ENCODE results near the gene UQCR11.

UQCR11 gene

DNA sequence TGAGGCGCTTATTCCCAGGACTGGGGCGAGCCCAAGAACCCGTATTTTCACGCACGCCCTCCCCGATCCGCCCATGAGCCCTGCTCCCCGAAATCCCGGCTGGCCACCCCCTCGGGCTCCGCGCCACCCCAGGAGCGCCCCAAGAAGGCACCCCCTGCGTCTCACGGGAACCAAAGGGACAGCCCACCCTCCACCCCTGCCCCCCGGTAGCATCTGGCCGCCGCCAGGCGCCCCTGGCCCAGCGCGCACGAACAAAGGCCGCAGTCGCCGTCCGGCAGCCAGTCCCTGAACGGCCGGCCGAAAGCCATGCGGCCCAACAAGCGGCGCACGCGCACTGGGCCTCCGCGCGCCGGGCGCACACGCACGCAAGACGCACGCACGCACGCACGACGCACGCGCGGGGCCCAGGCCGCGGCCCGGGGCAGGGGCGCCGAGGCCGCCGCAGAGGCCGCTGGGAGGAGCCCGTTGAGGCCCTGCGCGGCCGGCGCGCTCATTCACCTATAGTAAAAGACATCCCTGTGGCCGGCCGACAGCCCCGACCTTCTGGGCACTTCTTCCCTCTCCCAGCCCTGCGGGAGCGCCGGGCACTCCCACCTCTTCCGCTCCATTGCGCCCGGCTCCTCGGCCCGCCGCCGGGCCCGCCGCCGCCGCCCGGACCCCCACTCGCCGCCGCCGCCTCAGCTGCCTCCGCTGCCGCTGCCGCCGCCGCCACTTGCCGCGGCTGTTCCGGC, 13.1 kb downstream of the UQCR11 start:
- DNase-seq, result peak; percentile 23 to 85 (median 67)

DNA sequence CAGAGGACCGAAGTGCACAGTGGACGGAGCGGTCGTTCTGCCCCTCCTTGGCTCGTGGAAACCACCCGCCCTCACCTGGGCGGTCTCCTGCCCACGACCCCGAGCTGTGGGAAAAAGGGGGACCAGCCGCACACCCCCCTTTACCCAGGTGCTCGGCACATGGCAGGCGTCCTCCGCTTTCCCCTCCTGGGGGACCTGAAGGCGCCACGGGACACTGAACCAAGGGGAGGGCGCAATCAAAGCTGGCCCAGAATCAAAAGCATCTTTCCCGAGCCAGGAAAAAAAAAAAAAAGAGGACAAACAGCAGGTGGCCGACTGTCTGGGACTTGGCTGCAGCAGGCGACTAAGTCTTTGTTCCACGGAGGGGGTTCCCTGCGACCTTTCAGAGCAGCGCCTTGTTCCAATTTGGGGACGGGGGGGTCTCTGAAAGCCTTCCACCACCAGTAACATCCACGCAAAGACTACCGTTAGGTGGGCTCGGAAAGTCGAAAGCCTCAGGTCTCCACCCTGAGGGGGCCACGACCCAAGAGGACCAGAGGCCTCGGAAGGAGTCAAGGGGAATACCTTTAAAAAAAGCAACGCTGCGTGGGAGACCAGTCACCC, 13.7 kb downstream of the UQCR11 start:
- DNase-seq, result peak in 1 of 51 donors; percentile 9

DNA sequence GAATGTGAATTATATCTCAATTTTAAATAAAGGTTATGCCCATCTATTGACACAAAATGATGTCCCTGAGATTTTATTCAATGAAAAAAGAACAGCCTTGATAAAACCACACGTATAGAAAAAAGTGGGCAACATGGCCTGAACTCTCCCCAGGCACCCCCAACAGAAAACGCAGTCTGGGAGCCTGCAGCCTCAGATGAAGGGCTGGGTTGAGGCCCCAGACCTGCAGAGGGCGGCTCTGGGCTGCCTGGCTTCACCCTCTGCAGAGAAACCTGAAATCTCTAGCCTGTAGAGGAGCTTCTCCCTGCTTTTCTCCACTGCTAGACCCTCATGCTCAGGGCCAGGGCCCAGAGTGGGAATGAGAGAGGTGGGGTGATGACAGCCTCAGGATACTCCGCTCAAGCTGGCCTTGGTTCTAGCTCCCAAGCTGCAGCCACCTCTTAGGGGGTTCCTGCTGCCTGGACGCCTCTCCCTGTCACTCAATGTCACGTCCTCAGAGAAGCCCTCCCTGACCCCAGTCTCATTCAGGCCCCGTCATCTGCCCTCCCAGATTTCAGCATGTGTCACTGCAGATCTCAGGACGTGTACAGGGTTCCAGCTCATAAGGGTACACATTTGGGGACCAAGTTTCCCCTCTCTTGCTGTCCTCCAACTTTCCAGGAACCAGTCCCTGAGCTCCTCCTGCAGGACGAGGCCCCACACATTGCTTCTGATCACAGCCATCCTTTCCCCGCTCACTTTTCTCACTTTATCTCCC, 14.4 kb downstream of the UQCR11 start:
- DNase-seq, result no peak

DNA sequence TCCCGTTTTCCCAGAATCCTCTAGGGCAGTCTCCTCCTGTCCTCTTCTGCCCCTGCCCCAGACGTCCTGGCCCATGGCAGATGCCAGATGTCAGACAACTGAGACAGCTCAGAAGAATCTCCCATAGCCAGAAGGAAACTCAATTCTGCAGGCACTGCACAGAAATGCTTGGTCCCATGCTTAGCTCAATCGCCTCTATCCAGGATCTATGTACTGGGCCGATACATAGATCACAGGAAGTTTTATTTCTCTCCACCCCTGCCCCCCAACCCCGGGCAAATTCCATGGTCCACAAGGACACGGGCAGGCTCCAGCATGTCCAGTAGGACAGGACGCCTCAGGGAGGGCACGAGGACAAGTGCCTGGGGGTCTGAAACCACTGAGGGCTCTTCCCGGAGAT, 17.4 kb downstream of the UQCR11 start:
- no peak for DNase-seq

DNA sequence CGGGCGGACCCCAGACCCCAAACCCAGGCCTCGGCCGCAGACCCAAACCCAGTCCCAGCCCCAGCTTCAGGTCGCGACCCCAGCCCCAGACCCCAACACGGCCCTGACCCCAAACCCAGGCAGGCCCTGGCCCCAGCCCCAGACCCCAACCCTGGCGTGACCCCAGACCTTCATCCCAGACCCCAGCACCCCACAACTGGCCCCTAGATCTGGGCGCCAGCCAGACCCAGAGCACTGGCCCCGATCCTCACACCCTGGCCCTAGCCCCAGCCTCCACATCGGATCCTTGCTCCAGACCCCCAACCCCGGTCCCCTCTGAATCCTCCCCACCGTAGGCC, 20.1 kb downstream of the UQCR11 start:
- no peak for DNase-seq

DNA sequence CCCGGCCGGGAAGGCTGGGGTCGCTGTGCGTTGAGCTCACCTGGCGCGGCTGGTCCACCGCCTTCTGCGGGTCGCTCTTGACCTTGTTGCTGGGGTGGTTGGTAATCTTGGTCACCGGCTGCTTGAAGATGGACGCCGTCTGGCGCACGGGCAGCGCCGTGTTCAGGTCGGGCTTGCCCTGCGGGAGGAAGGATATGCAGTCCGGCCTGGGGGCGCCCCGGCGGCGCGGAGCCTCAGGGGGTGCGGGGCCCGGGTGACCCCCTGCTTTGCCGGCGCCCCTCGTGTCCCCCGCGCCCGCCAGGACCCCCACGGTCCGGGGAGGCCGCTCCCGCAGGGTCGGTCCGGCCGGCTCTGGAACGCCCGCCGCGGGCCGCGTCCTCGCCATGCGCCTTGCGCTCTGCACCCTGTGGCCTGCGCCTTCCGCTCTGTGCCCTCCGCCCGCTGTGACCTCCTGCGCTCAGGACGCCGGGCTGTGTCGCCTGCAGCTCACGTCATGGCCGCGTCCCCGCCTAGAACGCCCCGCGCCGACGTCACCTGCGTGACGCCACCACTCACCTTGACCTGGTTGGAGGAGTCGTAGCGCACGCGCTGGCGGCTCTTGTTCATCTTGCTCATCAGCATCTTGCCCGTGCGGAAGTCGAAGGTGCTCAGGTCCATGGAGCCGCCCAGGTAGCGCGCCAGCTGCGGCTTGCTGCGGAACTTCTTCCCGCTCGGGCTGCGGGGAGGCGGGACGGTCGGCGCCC, 20.6 kb downstream of the UQCR11 start:
- DNase-seq, result no peak

DNA sequence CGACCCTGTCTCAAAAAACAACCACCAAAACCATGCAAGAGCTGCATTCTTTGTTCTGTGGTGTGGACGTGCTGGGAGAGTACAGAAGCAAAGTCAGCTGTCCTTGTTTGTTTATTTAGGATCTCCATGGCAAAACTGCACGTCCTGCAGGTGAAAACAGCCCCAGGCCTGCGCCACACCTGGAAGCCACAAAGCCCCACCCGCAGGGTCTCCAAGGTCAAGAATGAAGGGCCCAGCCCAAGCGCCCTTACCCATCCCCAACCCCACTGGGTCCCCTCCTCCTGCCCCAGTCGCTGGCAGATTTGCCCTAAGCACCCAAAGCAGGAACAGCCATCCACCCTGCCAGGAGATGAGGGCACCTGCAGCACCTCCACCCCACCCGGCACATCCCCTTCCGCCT, 23.1 kb downstream of the UQCR11 start:
- no peak for DNase-seq

DNA sequence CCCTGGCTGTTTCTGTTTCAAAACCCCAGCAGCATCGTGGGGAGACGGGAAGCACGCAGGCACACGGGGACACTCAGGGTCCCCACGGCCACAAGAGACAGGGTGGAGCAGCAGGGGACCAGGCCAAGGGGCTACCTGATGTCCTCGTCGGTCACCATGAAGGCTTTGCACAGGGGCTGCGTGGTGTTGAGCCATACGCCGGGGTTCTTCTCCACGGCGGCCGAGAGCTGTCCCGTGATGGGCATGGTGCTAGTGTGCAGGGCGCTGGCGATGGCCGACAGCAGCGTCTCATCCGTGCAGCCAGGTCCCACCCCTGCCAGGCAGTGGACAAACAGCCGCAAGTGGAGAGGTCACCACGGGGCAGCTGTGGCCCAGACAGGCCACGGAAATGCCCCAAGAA, 24.3 kb downstream of the UQCR11 start:
- no peak for DNase-seq

DNA sequence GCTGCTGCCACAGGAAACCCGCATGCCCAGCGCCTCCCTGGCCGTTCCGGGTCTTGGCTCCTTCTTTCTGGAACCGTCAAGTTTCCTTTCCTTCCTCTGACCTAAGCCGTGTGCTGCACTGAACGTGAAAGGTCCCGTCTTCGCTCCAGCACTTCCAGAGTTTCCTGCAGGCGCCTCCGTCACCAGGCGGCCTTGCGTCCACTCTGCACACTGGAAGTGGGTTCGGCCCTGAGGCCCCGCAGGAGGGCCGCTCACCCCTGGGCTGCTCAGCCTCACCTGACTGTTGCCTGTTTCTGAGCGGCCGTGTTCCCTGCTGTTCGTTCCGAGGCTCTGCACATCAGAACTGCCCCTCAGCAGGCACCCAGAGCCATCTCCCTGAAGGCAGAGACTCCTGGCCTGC, 24.9 kb downstream of the UQCR11 start:
- DNase-seq, result no peak

DNA sequence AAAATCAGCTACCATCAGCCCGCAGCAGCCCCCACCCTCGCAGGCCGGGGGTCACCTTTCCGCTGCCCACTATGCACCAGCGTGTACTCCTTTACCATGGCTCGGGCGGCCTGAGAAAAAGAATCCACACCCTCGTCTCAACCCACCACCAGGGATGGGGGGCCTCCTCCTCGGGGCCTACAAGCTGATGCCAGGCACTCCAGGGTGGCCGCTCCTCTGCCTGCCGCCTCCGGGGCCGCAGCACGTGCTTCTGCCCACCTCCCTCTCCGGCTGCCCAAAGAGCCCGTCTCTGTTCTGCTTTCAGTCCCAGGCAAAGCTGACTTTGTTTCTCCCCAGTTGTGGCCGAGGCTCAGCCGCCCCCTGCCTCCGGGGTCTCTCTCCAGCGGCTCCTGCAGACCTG, 26.0 kb downstream of the UQCR11 start:
- no peak for DNase-seq

DNA sequence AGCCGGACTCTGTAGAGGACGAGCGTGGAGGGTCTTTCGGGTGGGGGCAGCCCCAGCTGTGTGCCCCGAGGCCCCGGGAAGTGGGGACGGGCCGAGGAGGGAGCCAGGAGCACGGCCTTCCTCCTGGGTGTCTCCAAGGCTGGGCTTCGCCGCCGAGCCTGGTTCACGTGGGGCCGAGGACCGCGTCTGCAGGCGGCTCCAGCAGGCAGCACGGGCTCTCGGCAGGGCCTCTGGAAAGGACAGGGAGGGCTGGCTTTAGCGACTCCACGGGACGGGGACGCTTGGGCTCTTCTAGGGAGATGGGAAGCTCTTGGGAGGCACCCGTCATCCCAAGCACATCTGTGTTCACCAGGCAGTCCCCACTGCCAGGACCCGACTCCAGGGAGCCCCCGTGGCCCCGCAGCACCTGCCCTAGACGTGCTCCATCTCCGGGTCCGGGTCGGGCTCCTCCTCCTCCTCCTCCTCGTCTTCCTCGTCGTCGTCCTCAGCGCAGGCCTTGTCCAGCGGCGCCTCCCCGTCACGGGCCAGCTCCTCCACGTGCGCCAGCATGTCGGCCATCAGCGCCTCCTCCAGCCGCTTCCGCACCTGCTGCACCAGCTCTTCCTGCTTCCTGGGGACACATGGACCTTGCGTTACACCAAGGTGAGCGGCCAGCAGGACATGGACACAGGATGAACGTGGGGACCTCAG, 27.2 kb downstream of the UQCR11 start:
- DNase-seq, result no peak

DNA sequence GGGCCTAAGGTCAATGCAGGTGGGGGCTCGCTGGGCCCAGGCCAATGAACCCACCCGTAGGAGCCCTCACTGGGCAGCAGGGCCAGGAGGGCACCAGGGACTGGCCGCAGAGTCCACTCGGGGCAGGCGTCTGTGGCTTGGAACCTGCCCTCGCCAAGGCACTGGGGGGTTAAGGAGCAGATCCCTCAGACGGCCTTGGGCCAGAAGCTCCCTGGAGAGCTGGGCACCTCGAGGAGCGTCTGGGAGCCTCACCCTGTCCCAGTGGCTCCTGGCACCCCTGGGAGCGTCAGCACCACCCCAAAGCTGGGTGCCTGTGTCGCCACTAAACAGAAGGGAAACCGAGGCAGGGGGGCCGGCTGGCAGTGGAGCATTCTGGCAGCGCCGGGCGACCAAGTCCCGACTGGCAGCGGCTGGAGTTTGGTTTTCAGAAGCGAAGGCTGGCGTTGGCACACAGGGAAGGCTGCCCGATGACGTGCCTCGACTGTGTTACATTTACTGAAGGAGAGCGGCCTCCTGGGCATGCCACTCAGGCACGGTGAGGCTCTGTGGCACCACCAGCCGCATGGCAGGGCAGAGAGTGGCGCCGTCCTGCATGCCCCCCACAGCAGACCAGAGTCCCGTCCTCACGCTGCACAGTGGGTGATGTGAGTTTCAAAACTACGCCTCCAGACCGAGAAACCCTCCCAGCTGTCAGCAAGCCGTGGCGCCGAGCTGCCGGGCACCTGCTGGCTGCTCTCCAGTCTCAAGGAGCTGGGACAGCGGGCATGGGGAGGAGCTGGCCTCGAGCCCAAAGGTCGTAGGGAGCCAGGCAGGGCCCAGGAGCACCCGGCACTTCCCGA, 28.0 kb downstream of the UQCR11 start:
- DNase-seq, result no peak

DNA sequence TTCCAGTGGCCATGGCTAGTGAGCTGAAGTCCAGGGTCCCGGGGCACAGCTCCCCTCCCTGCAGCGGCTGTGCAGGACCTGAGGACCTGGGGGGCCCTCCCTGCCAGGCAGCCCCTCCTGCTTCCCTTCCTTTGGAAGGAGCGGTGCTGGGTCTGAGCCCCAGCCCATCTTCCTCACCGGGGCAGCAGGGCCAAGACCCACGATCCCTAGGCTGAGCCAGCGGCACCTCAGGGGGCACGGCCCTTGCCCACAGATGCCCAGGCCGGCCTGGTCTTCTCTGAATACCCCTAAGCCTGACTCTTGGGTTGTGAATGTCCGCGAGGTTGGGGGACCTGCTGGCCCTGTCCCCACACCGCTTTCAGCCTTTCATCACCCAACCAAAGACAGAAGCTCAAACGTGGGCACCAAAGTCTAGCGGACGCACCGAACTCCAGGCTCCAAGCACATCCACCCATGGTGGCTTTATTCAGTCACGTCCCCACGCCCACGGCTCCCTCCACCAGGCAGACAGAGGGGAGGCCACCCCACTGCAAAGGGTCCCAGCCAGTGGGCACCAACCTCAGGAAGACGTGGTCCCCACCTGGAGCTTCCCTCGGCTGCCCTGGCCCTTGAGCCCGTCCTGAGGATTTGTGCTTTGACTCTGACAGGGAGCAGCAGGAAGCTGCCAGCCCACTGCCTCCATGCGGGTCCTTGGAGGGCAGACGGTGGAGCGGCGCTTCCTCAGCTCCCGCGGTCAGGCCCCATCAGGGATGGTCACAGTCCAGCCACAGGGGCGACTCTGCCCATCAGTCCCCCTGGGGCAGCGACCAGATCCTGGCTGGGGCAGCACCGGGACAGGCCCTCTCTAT, 28.8 kb downstream of the UQCR11 start:
- no peak for DNase-seq

DNA sequence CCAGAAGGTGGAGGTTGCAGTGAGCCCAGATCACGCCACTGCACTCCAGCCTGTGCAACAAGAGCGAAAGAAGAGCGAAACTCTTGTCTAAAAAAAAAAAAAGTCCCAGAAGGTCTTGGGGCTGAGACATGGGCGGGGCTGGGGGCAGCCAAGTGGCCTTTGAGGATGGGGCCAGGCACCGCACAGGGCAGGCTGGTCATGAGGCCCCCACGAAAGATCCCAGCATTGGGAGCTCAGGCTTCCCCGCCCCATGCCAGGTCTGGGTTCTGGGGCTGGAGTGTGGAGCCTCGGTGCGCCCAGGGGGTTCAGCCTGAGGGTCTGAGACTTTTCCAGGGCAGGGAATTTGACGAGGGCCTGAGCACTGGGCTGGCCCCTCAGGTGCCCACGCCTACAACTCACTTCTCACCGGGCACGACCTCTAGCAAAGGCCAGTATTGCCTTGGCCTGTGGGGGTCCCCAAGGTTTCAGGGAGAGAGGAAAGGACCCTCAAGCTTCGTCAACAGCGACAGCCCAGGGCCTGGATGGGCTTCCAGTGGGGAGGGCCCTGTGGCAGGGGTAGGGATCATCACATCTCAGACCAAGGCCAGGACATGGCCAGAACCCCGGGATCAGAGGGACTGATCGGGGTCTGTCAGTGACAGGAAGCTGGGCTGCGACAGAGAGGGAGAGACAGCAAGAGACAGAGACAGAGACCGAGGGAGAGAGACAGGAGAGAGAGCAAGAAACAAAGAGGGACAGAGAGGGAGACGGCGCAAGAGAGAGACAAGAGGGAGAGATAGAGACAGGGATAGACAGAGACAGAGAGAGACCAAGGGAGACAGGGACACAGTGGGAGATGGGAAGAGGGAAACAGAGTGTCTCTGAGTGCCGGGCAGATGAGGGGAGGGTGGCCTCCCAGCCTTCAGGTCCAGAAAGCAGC, 29.7 kb downstream of the UQCR11 start:
- no peak for DNase-seq

DNA sequence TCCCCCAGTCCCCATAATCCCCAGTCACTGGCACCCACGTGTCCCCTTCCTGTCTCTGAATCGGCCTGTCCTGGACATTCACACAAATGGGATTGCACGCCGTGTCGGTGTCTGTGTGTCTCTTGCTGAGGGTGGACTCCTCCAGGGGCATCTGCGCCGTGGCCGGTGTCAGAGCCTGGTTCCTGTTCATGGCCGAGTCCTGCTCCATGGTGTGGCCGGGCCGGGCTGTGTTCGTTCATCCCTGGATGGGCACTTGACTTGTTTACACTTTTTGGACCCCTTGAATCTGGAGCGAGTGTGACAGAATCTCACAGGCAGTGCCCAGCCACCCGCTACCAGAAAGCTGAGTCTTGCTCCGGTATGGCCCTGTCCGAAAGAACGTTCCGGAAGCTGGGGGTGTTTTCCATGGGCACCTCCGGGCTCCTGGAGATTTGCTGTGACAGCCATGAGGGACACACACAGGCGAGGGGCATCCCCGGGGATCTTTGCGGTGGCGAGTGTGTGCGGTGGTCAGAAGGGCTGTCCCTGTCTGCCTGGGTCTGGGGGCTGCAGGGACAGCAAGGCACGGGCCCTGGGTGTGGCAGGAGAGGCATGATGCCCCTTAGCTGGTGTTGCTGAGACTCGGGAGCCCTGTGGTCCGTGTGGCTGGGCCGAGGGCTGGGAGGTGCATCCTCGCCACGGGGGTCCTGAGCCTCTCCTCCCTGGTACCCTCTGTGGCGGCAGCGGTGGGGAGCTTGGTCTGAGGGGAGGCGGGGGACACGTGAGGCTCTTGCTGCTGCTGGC, 30.7 kb downstream of the UQCR11 start:
- DNase-seq, result no peak

DNA sequence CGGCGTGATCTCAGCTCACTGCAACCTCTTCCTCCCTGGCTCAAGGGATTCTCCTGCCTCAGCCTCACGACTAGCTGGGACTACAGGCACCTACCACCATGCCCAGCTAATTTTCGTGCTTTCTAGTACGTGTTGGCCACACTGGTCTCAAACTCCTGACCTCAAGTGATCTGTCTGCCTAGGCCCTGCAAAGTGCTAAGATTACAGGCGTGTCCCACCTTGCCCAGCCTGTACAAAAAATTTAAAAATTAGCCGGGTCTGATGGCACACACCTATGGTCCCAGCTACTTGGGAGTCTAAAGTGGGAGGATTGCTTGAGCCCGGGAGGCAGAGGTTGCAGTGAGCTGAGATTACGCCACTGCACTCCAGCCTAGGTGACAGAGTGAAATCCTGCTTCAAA, 32.5 kb downstream of the UQCR11 start:
- no peak for DNase-seq

DNA sequence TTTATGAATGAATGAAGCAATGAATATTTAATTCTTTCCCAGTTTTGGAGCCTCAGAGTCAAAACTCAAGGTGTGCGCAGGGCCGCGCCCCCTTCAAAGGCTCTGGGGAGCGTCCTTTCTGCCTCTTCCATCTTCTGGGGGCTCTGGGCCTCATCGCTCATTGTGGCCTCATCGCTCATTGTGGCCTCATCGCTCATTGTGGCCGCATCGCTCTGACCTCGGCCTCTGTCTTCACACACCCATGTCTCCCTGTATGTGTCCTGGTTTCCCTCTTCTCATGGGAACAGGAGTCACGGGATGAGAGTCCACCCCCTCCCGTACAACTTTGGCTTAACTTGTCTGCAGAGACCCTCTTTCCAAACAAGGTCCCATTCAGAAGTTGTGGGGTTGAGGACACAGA, 33.9 kb downstream of the UQCR11 start:
- no peak for DNase-seq

DNA sequence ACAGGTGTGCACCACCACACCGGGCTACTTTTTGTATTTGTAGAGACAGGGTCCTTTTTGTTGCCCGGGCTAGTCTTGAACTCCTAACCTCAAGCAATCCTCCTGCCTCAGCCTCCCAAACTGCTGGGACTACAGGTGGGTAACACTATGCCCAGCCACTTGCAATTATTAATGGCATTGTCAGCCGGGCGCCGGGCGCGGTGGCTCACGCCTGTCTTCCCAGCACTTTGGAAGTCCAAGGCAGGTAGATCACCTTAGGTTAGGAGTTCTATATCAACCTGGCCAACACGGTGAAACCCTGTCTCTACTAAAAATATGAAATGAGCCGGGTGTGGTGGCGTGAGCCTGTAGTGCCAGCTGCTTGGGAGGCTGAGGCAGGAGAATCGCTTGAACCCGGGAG, 34.4 kb downstream of the UQCR11 start:
- DNase-seq, result no peak

All from hypothalamus (tissue), 51 donors.